Activated CD8-positive, alpha-beta memory T cell treated with anti-CD3 and anti-CD28 coated beads for 24 hours (primary cell): ENCODE results near the gene FBXO5.
"Not testable (repeated sequence)": the region's sequence is repeated elsewhere in the genome, so short reads cannot be mapped to it uniquely, and the experiment has no call there.

ENCODE experiments used
- DNase-seq: peaks from one replicate; pipeline ENCODE4 v3.0.0-alpha.2; 2020

The FBXO5 gene

GRCh38 chr6:152982904-152983636 lies at the start of gene FBXO5:
FBXO5 (minus strand) TSS chr6:152983041; CDS start chr6:152982959, 82 bp downstream.
- DNase-seq, result peak; percentile 98

GRCh38 chr6:153032255-153032882 lies 49.5 kb upstream of the FBXO5 start:
- no peak for DNase-seq

GRCh38 chr6:153031335-153031955 lies 48.6 kb upstream of the FBXO5 start:
- DNase-seq, result no peak

GRCh38 chr6:153028963-153029362 lies 46.1 kb upstream of the FBXO5 start:
- DNase-seq, result no peak

GRCh38 chr6:153028286-153028685 lies 45.4 kb upstream of the FBXO5 start:
- DNase-seq, result no peak

- DNase-seq, result no peak
Measured at GRCh38 chr6:153027480-153027879, 44.6 kb upstream of the FBXO5 start.

GRCh38 chr6:153024709-153025017 lies 41.8 kb upstream of the FBXO5 start:
- no peak for DNase-seq

- peak; percentile 67 for DNase-seq
Measured at GRCh38 chr6:153023977-153024708, 41.3 kb upstream of the FBXO5 start.

GRCh38 chr6:153018355-153018754 lies 35.5 kb upstream of the FBXO5 start:
- no peak for DNase-seq

- DNase-seq, result no peak
Measured at GRCh38 chr6:153016846-153017245, 34.0 kb upstream of the FBXO5 start.

- DNase-seq, result no peak
Measured at GRCh38 chr6:153015094-153015640, 32.3 kb upstream of the FBXO5 start.

- no peak for DNase-seq
Measured at GRCh38 chr6:153013438-153013837, 30.6 kb upstream of the FBXO5 start.

- DNase-seq, result no peak
Measured at GRCh38 chr6:153012856-153013255, 30.0 kb upstream of the FBXO5 start.

GRCh38 chr6:153003366-153003690 lies 20.5 kb upstream of the FBXO5 start:
- DNase-seq, result no peak

GRCh38 chr6:153002613-153003365 lies 19.9 kb upstream of the FBXO5 start, which contains the start of gene MTRF1L:
MTRF1L (minus strand) TSS chr6:153002709; CDS start chr6:153002685, 24 bp downstream.
- peak; percentile 92 for DNase-seq

GRCh38 chr6:153001767-153002612 lies 19.1 kb upstream of the FBXO5 start:
- peak; percentile 59 for DNase-seq

GRCh38 chr6:153000790-153001189 lies 17.9 kb upstream of the FBXO5 start:
- not testable (repeated sequence) for DNase-seq

GRCh38 chr6:153000243-153000642 lies 17.4 kb upstream of the FBXO5 start:
- no peak for DNase-seq

- not testable (repeated sequence) for DNase-seq
Measured at GRCh38 chr6:152999538-152999937, 16.7 kb upstream of the FBXO5 start.

- DNase-seq, result no peak
Measured at GRCh38 chr6:152993847-152994246, 11.0 kb upstream of the FBXO5 start.

GRCh38 chr6:152993431-152993830 lies 10.6 kb upstream of the FBXO5 start:
- no peak for DNase-seq

GRCh38 chr6:152986978-152987377 lies 4.1 kb upstream of the FBXO5 start:
- no peak for DNase-seq
